Keratinocyte (primary cell): ENCODE data around the gene ADGRG4. TPM values are rescaled to one million over a fixed set of nuclear protein-coding genes. Genes with fewer than 3 reads are reported as not detected.

Experiments used
- DNase-seq: peaks from one replicate; pipeline ENCODE4 v3.0.0-alpha.2; 2011; ENCODE audit warnings: low read depth, missing footprints, low spot score
- FAIRE-seq: peaks from 2 replicates; lab custom pipeline; 2011; peaks lifted over from hg19 to GRCh38; lab: Jason Lieb, UNC
- H2AFZ ChIP-seq: 2 replicates; pipeline ENCODE4 v1.6.0; 2012; ENCODE audit warnings: low read length, control low read depth, inconsistent platforms; ENCODE audit not compliant: control insufficient read depth
- H3K27ac ChIP-seq: 2 replicates; pipeline ENCODE4 v1.5.1; 2011; ENCODE audit warnings: low read length; ENCODE audit not compliant: control insufficient read depth, insufficient read depth
- H3K27me3 ChIP-seq: 3 replicates; pipeline ENCODE4 v1.6.0; 2011; ENCODE audit warnings: low read length; ENCODE audit not compliant: control insufficient read depth, insufficient read depth; ENCODE audit errors: extremely low read depth
- H3K36me3 ChIP-seq, 2 experiments: 2 replicates in 1 of 2; 3 replicates in 1 of 2; pipeline ENCODE4 v1.5.1; 2011; ENCODE audit warnings: low read length in 2 of 2, mild to moderate bottlenecking in 1 of 2; ENCODE audit not compliant: control insufficient read depth in 2 of 2, insufficient read depth in 2 of 2; ENCODE audit errors: extremely low read depth in 1 of 2
- H3K4me1 ChIP-seq: 3 replicates; pipeline ENCODE4 v1.5.1; 2011; ENCODE audit warnings: low read length; ENCODE audit not compliant: control insufficient read depth, insufficient read depth; ENCODE audit errors: extremely low read depth
- H3K4me2 ChIP-seq: 3 replicates; pipeline ENCODE4 v1.6.0; 2011; ENCODE audit warnings: low read depth, low read length; ENCODE audit not compliant: control insufficient read depth, insufficient read depth; ENCODE audit errors: extremely low read depth
- H3K4me3 ChIP-seq, 3 experiments: fragments of 200-600 bp in 1 of 3; sonication (generic) in 1 of 3; 2 replicates in 2 of 3; 3 replicates in 1 of 3; pipeline ENCODE4 v1.5.1; 2011 to 2016; ENCODE audit warnings: low read length in 3 of 3, mild to moderate bottlenecking in 3 of 3, control low read depth in 2 of 3, inconsistent platforms in 1 of 3, low read depth in 1 of 3, mixed read lengths in 1 of 3, mixed run types in 1 of 3, moderate library complexity in 1 of 3; ENCODE audit not compliant: control insufficient read depth in 2 of 3, insufficient read depth in 2 of 3; ENCODE audit errors: extremely low read depth in 1 of 3
- H3K79me2 ChIP-seq: 2 replicates; pipeline ENCODE4 v1.6.0; 2012; ENCODE audit warnings: low read length; ENCODE audit not compliant: control insufficient read depth, insufficient read depth
- H3K9ac ChIP-seq: 3 replicates; pipeline ENCODE4 v1.6.0; 2011; ENCODE audit warnings: low read length; ENCODE audit not compliant: control insufficient read depth, insufficient read depth; ENCODE audit errors: extremely low read depth
- H3K9me1 ChIP-seq: 3 replicates; pipeline ENCODE4 v1.6.0; 2011; ENCODE audit warnings: low read length; ENCODE audit not compliant: control insufficient read depth, insufficient read depth; ENCODE audit errors: extremely low read depth
- H3K9me3 ChIP-seq: 2 replicates; pipeline ENCODE4 v1.5.1; 2012; ENCODE audit warnings: low read depth, low read length; ENCODE audit not compliant: control insufficient read depth
- H4K20me1 ChIP-seq: 3 replicates; pipeline ENCODE4 v1.6.0; 2011; ENCODE audit warnings: low read length; ENCODE audit not compliant: control insufficient read depth, insufficient read depth; ENCODE audit errors: extremely low read depth
- EZH2 ChIP-seq: IDR thresholded peaks from one replicate; pipeline ENCODE4 v1.6.1; 2012; ENCODE audit warnings: inconsistent platforms, mild to moderate bottlenecking, low read length, moderate library complexity
- dilution Hi-C: fragments of 300-500 bp; cut with MboI; formaldehyde crosslinking; loops from one replicate; pipeline ENCODE4 v1.7.0; 2020; ENCODE audit warnings: low sequenced_read_pairs; ENCODE audit not compliant: extremely low pct_ligation_motif_present
- polyA plus RNA-seq, 5 experiments: library from polyadenylated mRNA; depleted of rRNA in 3 of 5; stranded (reverse) in 3 of 5; stranded (forward) in 1 of 5; unstranded in 1 of 5; fragments of >200 nt; gene quantifications; 1 replicate in 1 of 5; 2 replicates in 3 of 5; 3 replicates in 1 of 5; pipeline versions ENCODE4 v1.2.1 to v1.2.3, GENCODE V29; 2011 to 2012; ENCODE audit warnings: missing spikeins in 2 of 5, low read depth in 1 of 5, low replicate concordance in 1 of 5
- TF ChIP-seq, protein P1 (sequence below), 3 experiments: IDR thresholded peaks in 1 of 3; conservative IDR thresholded peaks in 1 of 3; optimal IDR thresholded peaks in 1 of 3; 2 replicates in 2 of 3; 3 replicates in 1 of 3; pipeline versions ENCODE3 to v1.5.1; 2011; ENCODE audit warnings: low read length in 3 of 3, mild to moderate bottlenecking in 3 of 3, moderate library complexity in 2 of 3, control low read depth in 1 of 3, inconsistent platforms in 1 of 3; ENCODE audit not compliant: insufficient read depth in 2 of 3; ENCODE audit errors: extremely low read depth in 1 of 3

ADGRG4 gene
- polyA plus RNA-seq, 1 donor (not counting 4 experiments of a cell fraction or from before 2014, with no cell fraction given) = not detected

DNA sequence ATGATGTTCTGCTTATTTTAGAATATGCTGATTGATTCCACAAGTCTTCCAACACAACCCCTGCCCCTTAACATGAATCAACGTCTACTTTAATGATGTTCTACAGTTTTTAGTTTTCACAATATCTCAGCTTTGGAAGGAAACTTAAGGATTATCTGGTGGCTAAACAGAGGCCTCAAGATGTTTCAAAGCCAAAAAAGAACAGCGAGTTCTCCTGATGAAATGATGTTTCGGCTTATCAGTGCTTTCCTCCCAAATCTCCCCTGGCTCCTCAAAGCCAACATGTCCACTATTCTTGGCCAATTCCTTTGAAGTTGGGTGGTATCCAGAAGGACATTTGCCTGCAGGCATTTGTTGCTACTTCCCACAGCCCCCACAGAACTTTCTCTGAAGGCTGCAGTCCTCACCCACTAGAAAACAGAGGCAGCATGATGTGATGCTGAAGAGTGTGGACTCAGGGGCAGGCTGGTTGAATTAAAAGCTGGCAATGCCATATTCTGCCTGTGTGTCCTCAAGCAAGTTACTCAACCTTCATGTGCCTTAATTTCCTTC, 87.3 kb downstream of the ADGRG4 start:
- H2AFZ ChIP-seq = no peak overlapping the region
- H3K9me1 ChIP-seq = no peaks in the 10 kb centered on the region
- H3K4me2 ChIP-seq = no peak overlapping the region
- dilution Hi-C loops = no loop called here
- TF ChIP-seq, protein P1, sequence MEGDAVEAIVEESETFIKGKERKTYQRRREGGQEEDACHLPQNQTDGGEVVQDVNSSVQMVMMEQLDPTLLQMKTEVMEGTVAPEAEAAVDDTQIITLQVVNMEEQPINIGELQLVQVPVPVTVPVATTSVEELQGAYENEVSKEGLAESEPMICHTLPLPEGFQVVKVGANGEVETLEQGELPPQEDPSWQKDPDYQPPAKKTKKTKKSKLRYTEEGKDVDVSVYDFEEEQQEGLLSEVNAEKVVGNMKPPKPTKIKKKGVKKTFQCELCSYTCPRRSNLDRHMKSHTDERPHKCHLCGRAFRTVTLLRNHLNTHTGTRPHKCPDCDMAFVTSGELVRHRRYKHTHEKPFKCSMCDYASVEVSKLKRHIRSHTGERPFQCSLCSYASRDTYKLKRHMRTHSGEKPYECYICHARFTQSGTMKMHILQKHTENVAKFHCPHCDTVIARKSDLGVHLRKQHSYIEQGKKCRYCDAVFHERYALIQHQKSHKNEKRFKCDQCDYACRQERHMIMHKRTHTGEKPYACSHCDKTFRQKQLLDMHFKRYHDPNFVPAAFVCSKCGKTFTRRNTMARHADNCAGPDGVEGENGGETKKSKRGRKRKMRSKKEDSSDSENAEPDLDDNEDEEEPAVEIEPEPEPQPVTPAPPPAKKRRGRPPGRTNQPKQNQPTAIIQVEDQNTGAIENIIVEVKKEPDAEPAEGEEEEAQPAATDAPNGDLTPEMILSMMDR (optimal IDR thresholded peaks at IDR 0.05 in 1 of 3, IDR thresholded peaks at IDR 0.05 in 1 of 3, conservative IDR thresholded peaks at IDR 0.05 in 1 of 3; ENCODE audit: extremely low read depth in 1 of 3, insufficient read depth in 2 of 3, low read length in 3 of 3) = no peak
- TF ChIP-seq EZH2 = no peak
- no peaks in the 10 kb centered on the region for H3K27me3 ChIP-seq
- H3K36me3 ChIP-seq = no peaks in the 10 kb centered on the region
- no peaks in the 10 kb centered on the region for H3K79me2 ChIP-seq
- FAIRE-seq (no peak), DNase-seq (no peak)
- H4K20me1 ChIP-seq = no peaks in the 10 kb centered on the region
- H3K9ac ChIP-seq = no peak overlapping the region
- H3K4me1 ChIP-seq = no peaks in the 10 kb centered on the region
- H3K9me3 ChIP-seq = no peaks in the 10 kb centered on the region
- H3K27ac ChIP-seq = no peak overlapping the region
- no peak overlapping the region for H3K4me3 ChIP-seq

DNA sequence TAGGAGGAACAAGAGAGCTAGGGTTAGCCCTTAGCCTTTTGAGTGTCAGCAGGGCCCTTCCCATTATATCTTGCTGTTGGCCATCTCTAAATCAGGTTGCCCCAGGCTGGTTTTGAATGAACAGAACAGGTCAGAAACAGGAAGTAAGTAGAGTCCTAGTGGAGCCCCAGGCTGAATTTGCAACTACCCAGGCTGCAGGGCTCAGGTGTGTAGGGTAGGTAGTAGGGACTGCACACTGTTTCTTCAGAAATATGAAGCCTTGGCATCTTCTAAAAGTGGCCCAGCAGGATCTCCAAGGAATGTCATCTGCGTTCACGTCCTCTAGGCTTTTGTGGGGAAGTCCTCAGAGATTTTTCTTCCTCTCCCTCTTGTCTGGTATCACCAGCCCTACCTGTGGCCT, 90.2 kb downstream of the ADGRG4 start:
- Histone ChIP-seq H3K4me2 (no peak overlapping the region), H3K36me3 (no peaks in the 10 kb centered on the region), H3K9me1 (no peaks in the 10 kb centered on the region), H3K9me3 (no peaks in the 10 kb centered on the region), H4K20me1 (no peaks in the 10 kb centered on the region), H2AFZ (no peak overlapping the region), H3K4me1 (peaks cover 5% of the 10 kb centered on the region), H3K9ac (no peak overlapping the region), H3K27ac (no peak overlapping the region), H3K79me2 (no peaks in the 10 kb centered on the region), H3K27me3 (no peaks in the 10 kb centered on the region), H3K4me3 (no peak overlapping the region)
- FAIRE-seq (no peak), DNase-seq (no peak)
- no peak for TF ChIP-seq EZH2
- TF ChIP-seq, protein P1 (optimal IDR thresholded peaks at IDR 0.05 in 1 of 3, IDR thresholded peaks at IDR 0.05 in 1 of 3, conservative IDR thresholded peaks at IDR 0.05 in 1 of 3; ENCODE audit: extremely low read depth in 1 of 3, insufficient read depth in 2 of 3, low read length in 3 of 3) = no peak
- dilution Hi-C loops = no loop called here
